Glomerular endothelial cell (primary cell): ENCODE data around the gene MRPL45. TPM values are rescaled to one million over a fixed set of nuclear protein-coding genes. Genes with fewer than 3 reads are reported as not detected.

Experiments used
- DNase-seq: peaks from one replicate; pipeline ENCODE4 v3.0.0-alpha.2; 2011; ENCODE audit warnings: low read depth, low spot score; ENCODE audit errors: extremely low read depth
- total RNA-seq: library from RNA; depleted of rRNA; stranded (reverse); fragments of >200 nt; gene quantifications from 2 replicates; pipeline ENCODE4 v1.2.3, GENCODE V29; 2015

The MRPL45 gene
- total RNA-seq, 1 donor from 2014 or later = 24.4 TPM

- DNase-seq = no peak
Observed at GRCh38 chr17:38324772-38325171, 27.8 kb downstream of the MRPL45 start.

- no peak for DNase-seq
Observed at GRCh38 chr17:38325221-38325851, 28.4 kb downstream of the MRPL45 start.

GRCh38 chr17:38326996-38327792 is 30.2 kb downstream of the MRPL45 start:
- DNase-seq = no peak

GRCh38 chr17:38327936-38328335 is 31.0 kb downstream of the MRPL45 start:
- DNase-seq = no peak

GRCh38 chr17:38328620-38329019 is 31.7 kb downstream of the MRPL45 start:
- DNase-seq = no peak

GRCh38 chr17:38329284-38329683 is 32.3 kb downstream of the MRPL45 start:
- DNase-seq = no peak

- DNase-seq = no peak
Observed at GRCh38 chr17:38329808-38330730, 33.1 kb downstream of the MRPL45 start.

- DNase-seq = no peak
Observed at GRCh38 chr17:38330941-38331411, 34.0 kb downstream of the MRPL45 start.

GRCh38 chr17:38332735-38333134 is 35.8 kb downstream of the MRPL45 start:
- DNase-seq = no peak

GRCh38 chr17:38333635-38334295 is 36.8 kb downstream of the MRPL45 start:
- no peak for DNase-seq

- no peak for DNase-seq
Observed at GRCh38 chr17:38334480-38335364, 37.8 kb downstream of the MRPL45 start.

- DNase-seq = no peak
Observed at GRCh38 chr17:38336838-38337237, 39.9 kb downstream of the MRPL45 start.

GRCh38 chr17:38338053-38338452 is 41.1 kb downstream of the MRPL45 start:
- no peak for DNase-seq

- DNase-seq = no peak
Observed at GRCh38 chr17:38338535-38338934, 41.6 kb downstream of the MRPL45 start.

GRCh38 chr17:38339891-38340290 is 42.9 kb downstream of the MRPL45 start:
- no peak for DNase-seq

GRCh38 chr17:38341035-38341721 is 44.2 kb downstream of the MRPL45 start:
- no peak for DNase-seq

GRCh38 chr17:38342886-38343607 is 46.1 kb downstream of the MRPL45 start:
- no peak for DNase-seq
